Iris pigment epithelial cell (primary cell): ENCODE measurements around the gene CCDC181.

Source experiments
- DNase-seq: peaks from one replicate; pipeline ENCODE4 v3.0.0-alpha.2; 2011; ENCODE audit warnings: low read depth

Gene CCDC181

GRCh38 chr1:169395955-169396354 lies 31.3 kb downstream of the CCDC181 start:
- peak; percentile 49 for DNase-seq

GRCh38 chr1:169392406-169392805 lies 34.9 kb downstream of the CCDC181 start:
- no peak for DNase-seq

GRCh38 chr1:169390303-169390702 lies 37.0 kb downstream of the CCDC181 start:
- DNase-seq: no peak

GRCh38 chr1:169387399-169387798 lies 39.9 kb downstream of the CCDC181 start:
- DNase-seq: no peak

- DNase-seq: no peak
Measured at GRCh38 chr1:169383449-169383848, 43.8 kb downstream of the CCDC181 start.

- DNase-seq: no peak
Measured at GRCh38 chr1:169381162-169381561, 46.1 kb downstream of the CCDC181 start.

- DNase-seq: no peak
Measured at GRCh38 chr1:169371404-169371803, 55.9 kb downstream of the CCDC181 start.

- DNase-seq: peak; percentile 26
Measured at GRCh38 chr1:169368406-169368769, 58.9 kb downstream of the CCDC181 start.

GRCh38 chr1:169367686-169368405 lies 59.4 kb downstream of the CCDC181 start, which contains the start of the genes BLZF1 and NME7:
TSS of gene BLZF1 (plus strand) at chr1:169368195. CDS start at chr1:169369523, 1,328 bp downstream.
TSS of gene NME7 (minus strand) at chr1:169367797. CDS start at chr1:169367710, 87 bp downstream.
- peak; percentile 98 for DNase-seq

GRCh38 chr1:169367096-169367685 lies 60.1 kb downstream of the CCDC181 start:
- DNase-seq: no peak

- no peak for DNase-seq
Measured at GRCh38 chr1:169364948-169365347, 62.3 kb downstream of the CCDC181 start.

GRCh38 chr1:169363046-169363730 lies 64.1 kb downstream of the CCDC181 start:
- DNase-seq: peak; percentile 97

- peak; percentile 28 for DNase-seq
Measured at GRCh38 chr1:169361281-169361680, 66.0 kb downstream of the CCDC181 start.

GRCh38 chr1:169360415-169360814 lies 66.9 kb downstream of the CCDC181 start:
- DNase-seq: no peak

GRCh38 chr1:169348383-169349036 lies 78.8 kb downstream of the CCDC181 start:
- peak; percentile 52 for DNase-seq

GRCh38 chr1:169347688-169348382 lies 79.4 kb downstream of the CCDC181 start:
- DNase-seq: no peak

- no peak for DNase-seq
Measured at GRCh38 chr1:169346036-169346589, 81.2 kb downstream of the CCDC181 start.

GRCh38 chr1:169345511-169345910 lies 81.8 kb downstream of the CCDC181 start:
- no peak for DNase-seq
